Neuronal stem cell (in vitro differentiated cells): ENCODE results near the gene NRIP1.
"Not testable (repeated sequence)": the region's sequence is repeated elsewhere in the genome, so short reads cannot be mapped to it uniquely, and the experiment has no call there.

Source experiments
- DNase-seq: peaks from one replicate; pipeline ENCODE4 v3.0.0-alpha.2; 2013; ENCODE audit warnings: low spot score
- H2AFZ ChIP-seq: one replicate; pipeline ENCODE4 v1.6.1; 2013; ENCODE audit warnings: mild to moderate bottlenecking, low read length, inconsistent platforms
- H2AK5ac ChIP-seq: 2 replicates; pipeline ENCODE4 v1.6.1; 2013; ENCODE audit warnings: low read depth, mild to moderate bottlenecking, inconsistent platforms, low read length, moderate library complexity, mixed read lengths
- H2BK120ac ChIP-seq: 2 replicates; pipeline ENCODE4 v1.6.1; 2013; ENCODE audit warnings: low read depth, mild to moderate bottlenecking, inconsistent platforms, low read length, moderate library complexity, mixed read lengths
- H2BK12ac ChIP-seq: one replicate; pipeline ENCODE4 v1.6.1; 2013; ENCODE audit warnings: low read length, inconsistent platforms
- H2BK15ac ChIP-seq: 2 replicates; pipeline ENCODE4 v1.6.1; 2013; ENCODE audit warnings: mild to moderate bottlenecking, low read length, inconsistent platforms, mixed read lengths
- H2BK5ac ChIP-seq: one replicate; pipeline ENCODE4 v1.6.1; 2013; ENCODE audit warnings: inconsistent platforms, mild to moderate bottlenecking, low read length, moderate library complexity
- H3K14ac ChIP-seq: one replicate; pipeline ENCODE4 v1.6.1; 2013; ENCODE audit warnings: low read length, inconsistent platforms
- H3K18ac ChIP-seq: 2 replicates; pipeline ENCODE4 v1.6.1; 2013; ENCODE audit warnings: low read length, inconsistent platforms
- H3K23ac ChIP-seq: 2 replicates; pipeline ENCODE4 v1.6.1; 2013; ENCODE audit warnings: low read depth, mild to moderate bottlenecking, mixed read lengths, low read length, inconsistent platforms; ENCODE audit not compliant: poor library complexity
- H3K27ac ChIP-seq: replicated peaks from 3 replicates; pipeline ENCODE4 v1.5.1; 2013; ENCODE audit warnings: low read length, inconsistent platforms
- H3K27me3 ChIP-seq, 3 experiments: 2 replicates each; pipeline ENCODE4 v1.6.1; 2013; ENCODE audit warnings: low read length in 3 of 3, mild to moderate bottlenecking in 2 of 3, inconsistent platforms in 1 of 3, low read depth in 1 of 3, mixed read lengths in 1 of 3, moderate library complexity in 1 of 3; ENCODE audit not compliant: control insufficient read depth in 3 of 3, insufficient read depth in 3 of 3
- H3K36me3 ChIP-seq, 2 donors: replicated peaks in 1 of 2; 2 replicates each; pipeline ENCODE4 v1.6.1; 2013; ENCODE audit warnings: low read length in 2 of 2; ENCODE audit not compliant: control insufficient read depth in 2 of 2, insufficient read depth in 2 of 2
- H3K4ac ChIP-seq: 2 replicates; pipeline ENCODE4 v1.6.1; 2013; ENCODE audit warnings: inconsistent platforms, mild to moderate bottlenecking, low read length, moderate library complexity
- H3K4me1 ChIP-seq, 2 donors: 1 replicate in 1 of 2; 2 replicates in 1 of 2; pipeline ENCODE4 v1.6.1; 2013; ENCODE audit warnings: low read length in 2 of 2, low read depth in 1 of 2; ENCODE audit not compliant: control insufficient read depth in 2 of 2, insufficient read depth in 1 of 2
- H3K4me2 ChIP-seq: one replicate; pipeline ENCODE4 v1.6.1; 2013; ENCODE audit warnings: mild to moderate bottlenecking, low read length, inconsistent platforms; ENCODE audit not compliant: insufficient read depth, poor library complexity, severe bottlenecking
- H3K4me3 ChIP-seq, 2 donors: 2 replicates each; pipeline ENCODE4 v1.5.1; 2013; ENCODE audit warnings: low read length in 2 of 2, mild to moderate bottlenecking in 2 of 2, inconsistent platforms in 1 of 2, moderate library complexity in 1 of 2
- H3K79me1 ChIP-seq: one replicate; pipeline ENCODE4 v1.6.1; 2013; ENCODE audit warnings: low read depth, mild to moderate bottlenecking, inconsistent platforms, low read length, moderate library complexity
- H3K9ac ChIP-seq: one replicate; pipeline ENCODE4 v1.6.1; 2013; ENCODE audit warnings: mild to moderate bottlenecking, low read depth, low read length, inconsistent platforms; ENCODE audit not compliant: poor library complexity
- H3K9me3 ChIP-seq, 2 donors: replicated peaks in 1 of 2; 2 replicates each; pipeline versions ENCODE3 to v1.6.1; 2013; ENCODE audit warnings: low read length in 2 of 2, mild to moderate bottlenecking in 2 of 2, inconsistent platforms in 1 of 2, low read depth in 1 of 2, mixed read lengths in 1 of 2, moderate library complexity in 1 of 2; ENCODE audit not compliant: control insufficient read depth in 2 of 2, insufficient read depth in 1 of 2
- H4K8ac ChIP-seq: one replicate; pipeline ENCODE4 v1.6.1; 2013; ENCODE audit warnings: low read depth, mild to moderate bottlenecking, inconsistent platforms, low read length, moderate library complexity
- H4K91ac ChIP-seq: one replicate; pipeline ENCODE4 v1.6.1; 2013; ENCODE audit warnings: low read length, low read depth, mild to moderate bottlenecking, inconsistent platforms; ENCODE audit not compliant: poor library complexity
- WGBS, 2 donors: extraction: QIAGEN DNeasy Blood & Tissue Kit; methylation state at CpG; one replicate each; pipeline ENCODE4 v1.1.7; 2013; ENCODE audit warnings: missing lambda C conversion rate in 2 of 2, mixed read lengths in 1 of 2; ENCODE audit not compliant: insufficient read length in 2 of 2, insufficient replicate concordance in 1 of 2; ENCODE audit errors: extremely low coverage in 2 of 2; 5-methylcytosine and 5-hydroxymethylcytosine counted together

The NRIP1 gene

GRCh38 chr21:15031362-15031761, 33.4 kb downstream of the NRIP1 start:
- WGBS, 2 donors = no CpG with 5 or more reads among the region's 14 CpGs
- not testable (repeated sequence) for H2BK12ac ChIP-seq, H3K23ac ChIP-seq, H3K18ac ChIP-seq, H2AFZ ChIP-seq, H2BK5ac ChIP-seq, H2BK120ac ChIP-seq, DNase-seq, H3K9ac ChIP-seq, H3K4me2 ChIP-seq, H3K79me1 ChIP-seq, H2BK15ac ChIP-seq, H3K14ac ChIP-seq, H4K8ac ChIP-seq, H3K27ac ChIP-seq, H4K91ac ChIP-seq, H3K4ac ChIP-seq, H3K4me3 ChIP-seq, H3K27me3 ChIP-seq, H3K4me1 ChIP-seq, H2AK5ac ChIP-seq
- Histone ChIP-seq H3K9me3 (peaks cover 0 to 30% of the 10 kb centered on the region in 2 donors), H3K36me3 (peaks cover 10 to 73% of the 10 kb centered on the region in 2 donors)

GRCh38 chr21:15030861-15031260, 33.9 kb downstream of the NRIP1 start:
- H3K9me3 ChIP-seq = peaks cover 0 to 31% of the 10 kb centered on the region in 2 donors
- not testable (repeated sequence) for H2BK15ac ChIP-seq, H2BK5ac ChIP-seq, H2AK5ac ChIP-seq, DNase-seq, H3K27ac ChIP-seq, H2AFZ ChIP-seq, H3K14ac ChIP-seq, H3K4me1 ChIP-seq, H3K27me3 ChIP-seq, H2BK120ac ChIP-seq, H3K23ac ChIP-seq, H3K4me2 ChIP-seq, H3K9ac ChIP-seq, H3K79me1 ChIP-seq, H3K4me3 ChIP-seq, H3K4ac ChIP-seq, H4K91ac ChIP-seq, H2BK12ac ChIP-seq, H3K18ac ChIP-seq, H4K8ac ChIP-seq
- H3K36me3 ChIP-seq = peaks cover 10 to 73% of the 10 kb centered on the region in 2 donors
- WGBS, 2 donors = no CpG with 5 or more reads among the region's 8 CpGs

- no peak overlapping the region for H2BK5ac ChIP-seq
- WGBS, 2 donors = no CpG with 5 or more reads among the region's 4 CpGs
- no peak overlapping the region for H3K4ac ChIP-seq
- no peak for DNase-seq
- H3K9ac ChIP-seq = no peak overlapping the region
- no peak overlapping the region for H2BK15ac ChIP-seq
- H2AK5ac ChIP-seq = no peak overlapping the region
- peaks cover 0 to 40% of the 10 kb centered on the region in 2 donors for H3K9me3 ChIP-seq
- no peak overlapping the region for H2BK12ac ChIP-seq
- peaks cover 4% of the 10 kb centered on the region for H3K79me1 ChIP-seq
- H3K4me3 ChIP-seq = no peak overlapping the region
- H4K8ac ChIP-seq = no peak overlapping the region
- H3K4me2 ChIP-seq = no peak overlapping the region
- no peak overlapping the region for H3K18ac ChIP-seq
- H4K91ac ChIP-seq = no peak overlapping the region
- H2AFZ ChIP-seq = no peak overlapping the region
- H3K27ac ChIP-seq = no peak overlapping the region
- no peak overlapping the region for H2BK120ac ChIP-seq
- peaks cover 12 to 81% of the 10 kb centered on the region in 2 donors for H3K36me3 ChIP-seq
- H3K4me1 ChIP-seq = peaks cover 0 to 6% of the 10 kb centered on the region in 2 donors
- no peaks in the 10 kb centered on the region for H3K27me3 ChIP-seq
- no peak overlapping the region for H3K14ac ChIP-seq
- no peak overlapping the region for H3K23ac ChIP-seq
Measured at GRCh38 chr21:15029077-15029476, 35.7 kb downstream of the NRIP1 start.

DNA sequence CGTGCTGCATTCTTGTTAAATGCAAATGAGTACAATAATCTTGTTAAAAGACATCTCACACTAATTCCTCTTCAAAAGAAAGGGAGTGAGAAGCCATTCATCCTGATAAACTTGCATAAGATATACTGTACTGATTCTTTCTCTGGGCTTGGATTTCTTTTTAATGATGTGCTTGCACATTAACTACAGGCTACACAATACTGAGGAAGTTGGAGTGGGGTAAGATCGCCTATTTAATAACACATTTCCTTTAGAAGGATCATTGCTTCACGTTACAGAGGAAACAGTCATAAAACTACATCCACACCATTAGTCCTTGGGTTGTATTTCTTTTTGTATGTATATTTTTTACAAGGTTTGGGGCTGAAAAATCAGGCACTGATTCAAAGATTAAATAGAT, 36.6 kb downstream of the NRIP1 start:
- Histone ChIP-seq H3K36me3 (peaks cover 11 to 72% of the 10 kb centered on the region in 2 donors), H2BK5ac (no peak overlapping the region), H3K18ac (no peak overlapping the region), H4K91ac (no peak overlapping the region), H3K4me2 (no peak overlapping the region), H3K9me3 (peaks cover 0 to 33% of the 10 kb centered on the region in 2 donors), H2BK120ac (no peak overlapping the region), H3K27ac (no peak overlapping the region), H3K23ac (no peak overlapping the region), H3K4me1 (peaks cover 0 to 6% of the 10 kb centered on the region in 2 donors), H3K27me3 (no peaks in the 10 kb centered on the region), H2AK5ac (no peak overlapping the region), H3K4ac (no peak overlapping the region), H3K4me3 (no peak overlapping the region), H3K9ac (no peak overlapping the region), H4K8ac (no peak overlapping the region), H3K79me1 (peaks cover 4% of the 10 kb centered on the region), H2BK15ac (no peak overlapping the region), H2AFZ (no peak overlapping the region), H2BK12ac (no peak overlapping the region), H3K14ac (no peak overlapping the region)
- no CpG with 5 or more reads among the region's 3 CpGs for WGBS, 2 donors
- no peak for DNase-seq
